NCI-H526 (cell line): ENCODE results near the gene SIPA1L3.
"Not testable (repeated sequence)": the region's sequence is repeated elsewhere in the genome, so short reads cannot be mapped to it uniquely, and the experiment has no call there.

Experiments used
- DNase-seq, 2 experiments: peaks; one replicate each; lab custom pipeline; 2025; lab: John Stamatoyannopoulos, UW

Gene SIPA1L3

DNA sequence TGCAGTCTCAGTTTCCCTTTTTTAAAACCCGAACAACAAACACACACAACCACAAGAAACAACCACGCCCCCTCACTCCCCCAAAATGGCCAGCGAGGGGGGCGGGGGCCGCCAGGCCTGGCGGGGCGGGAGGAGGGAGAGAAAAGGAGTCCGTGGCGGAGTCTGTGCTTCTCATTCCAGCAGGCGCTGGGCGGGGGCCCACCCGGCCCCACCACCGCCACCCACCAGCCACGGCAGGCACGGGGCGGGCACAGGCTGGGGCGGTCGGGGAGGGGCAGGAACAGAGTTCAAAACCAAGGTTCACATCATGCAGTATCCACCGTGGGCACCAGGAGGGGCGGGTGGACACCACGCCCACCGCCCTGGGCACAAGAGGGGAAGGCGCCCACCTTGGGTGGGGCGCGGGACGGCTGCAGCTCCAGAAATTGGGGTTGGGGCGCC is 304.2 kb downstream of the SIPA1L3 start:
- DNase-seq = no peak

DNA sequence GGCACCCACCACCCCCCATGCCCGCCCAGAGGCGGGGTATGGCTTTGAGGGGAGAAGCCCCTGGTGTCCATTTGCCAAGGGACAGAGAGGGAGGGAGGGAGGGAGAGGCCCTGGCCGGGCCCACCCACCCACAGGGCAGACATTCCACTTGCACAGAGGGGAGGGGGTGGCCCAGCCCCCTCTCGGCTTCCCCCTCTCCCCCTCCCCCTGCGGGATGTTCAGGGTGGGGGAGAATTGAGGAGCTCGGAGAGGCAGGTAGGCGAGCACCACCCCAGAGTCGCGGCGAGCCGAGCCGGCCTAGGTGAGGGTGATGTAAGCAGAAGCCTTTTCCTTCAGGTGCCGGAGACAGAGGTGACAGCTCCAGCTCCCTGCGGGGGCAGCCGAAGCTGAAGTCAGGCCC is 304.8 kb downstream of the SIPA1L3 start:
- DNase-seq = no peak

DNA sequence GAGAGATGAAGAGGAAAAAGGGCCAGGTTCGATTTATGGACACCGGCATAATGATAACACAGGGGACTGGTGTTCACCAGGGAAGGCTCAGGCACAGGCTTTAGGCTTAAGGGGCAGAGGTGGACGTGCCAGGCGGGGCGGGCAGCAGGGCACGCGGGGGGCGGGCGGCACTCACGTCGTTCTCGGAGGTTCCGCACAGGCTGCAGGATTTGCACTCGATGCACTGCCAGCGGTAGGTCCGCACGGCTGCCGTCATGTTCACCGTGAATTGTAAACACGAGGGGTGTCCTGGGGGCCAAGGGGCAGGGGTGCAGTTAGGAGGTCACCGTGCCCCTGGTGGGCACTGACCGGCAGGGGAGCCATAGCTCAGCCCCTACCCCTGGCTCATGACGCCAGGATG is 306.5 kb downstream of the SIPA1L3 start:
- DNase-seq = no peak

DNA sequence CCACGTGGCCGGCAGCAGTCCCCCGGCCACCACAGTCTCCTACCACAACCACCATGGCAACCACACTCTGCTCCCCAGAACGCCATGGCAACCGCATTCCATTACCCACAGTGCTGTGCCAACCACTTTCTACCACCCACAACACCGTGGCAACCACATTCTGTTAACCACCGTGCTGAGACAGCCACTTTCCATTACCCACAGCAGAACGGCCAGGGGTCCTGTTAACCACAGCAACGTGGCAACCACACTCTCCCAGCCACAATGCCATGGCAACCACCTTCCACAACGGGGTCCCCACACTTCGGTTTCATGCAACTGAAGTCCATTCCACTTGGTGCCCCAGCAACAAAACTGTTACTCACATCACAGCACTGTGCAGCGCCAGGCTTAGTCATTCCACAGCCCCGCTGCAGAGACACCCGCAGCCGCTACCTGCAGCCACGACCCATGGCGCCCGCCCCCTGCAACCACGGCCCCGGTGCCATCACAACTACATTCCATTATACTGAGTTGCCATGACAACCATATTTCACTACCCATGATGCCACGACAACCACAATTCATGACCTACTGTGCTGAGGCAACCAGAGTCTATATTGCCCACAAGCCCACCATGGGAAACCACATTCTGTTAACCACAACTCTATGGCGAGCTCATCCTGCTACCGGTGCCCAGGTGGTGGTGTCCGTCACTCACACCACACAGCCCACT is 307.1 kb downstream of the SIPA1L3 start:
- DNase-seq = no peak

DNA sequence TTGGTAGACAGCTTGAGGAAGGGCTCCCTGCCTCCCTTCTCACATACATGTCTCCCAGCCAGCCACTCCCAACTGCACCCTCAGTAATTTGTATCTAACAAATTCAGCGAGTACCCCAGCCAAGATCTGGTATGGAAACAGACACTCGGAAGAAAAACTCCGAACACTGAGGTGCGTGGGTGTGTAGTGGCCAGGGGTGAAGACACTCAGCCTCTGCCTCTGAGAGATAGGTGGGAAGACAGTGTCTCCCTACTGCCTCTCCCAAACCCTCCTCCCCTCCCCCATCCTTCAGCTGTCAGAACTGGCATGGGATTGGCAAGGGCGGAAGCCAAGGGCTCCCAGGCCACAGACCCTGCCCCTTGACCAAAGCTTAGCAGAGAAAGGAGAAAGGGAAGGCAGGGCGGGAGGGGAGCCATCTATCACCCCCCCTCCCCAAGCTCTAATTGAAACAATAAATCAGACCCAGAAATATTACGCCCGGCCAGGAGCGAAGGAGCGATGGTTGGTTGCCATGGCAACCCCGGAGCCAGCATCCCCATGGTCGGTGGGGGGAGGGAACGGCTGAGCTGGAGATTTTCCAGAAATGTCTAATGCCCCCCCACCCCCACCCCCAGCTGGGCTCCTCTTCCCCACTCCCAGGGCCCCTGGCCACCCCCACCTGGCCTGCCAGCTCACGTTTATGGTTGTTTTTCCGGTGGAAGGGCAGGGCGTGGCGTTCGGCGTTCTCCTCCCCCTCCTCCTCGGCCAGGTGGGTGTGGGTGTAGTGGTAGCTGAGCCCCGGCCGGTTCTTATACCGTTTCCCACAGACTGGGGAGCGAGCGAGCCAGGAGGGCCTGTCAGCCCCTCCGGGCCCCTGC is 310.0 kb downstream of the SIPA1L3 start:
- peak in 1 of 2 experiments; percentile 35 for DNase-seq

DNA sequence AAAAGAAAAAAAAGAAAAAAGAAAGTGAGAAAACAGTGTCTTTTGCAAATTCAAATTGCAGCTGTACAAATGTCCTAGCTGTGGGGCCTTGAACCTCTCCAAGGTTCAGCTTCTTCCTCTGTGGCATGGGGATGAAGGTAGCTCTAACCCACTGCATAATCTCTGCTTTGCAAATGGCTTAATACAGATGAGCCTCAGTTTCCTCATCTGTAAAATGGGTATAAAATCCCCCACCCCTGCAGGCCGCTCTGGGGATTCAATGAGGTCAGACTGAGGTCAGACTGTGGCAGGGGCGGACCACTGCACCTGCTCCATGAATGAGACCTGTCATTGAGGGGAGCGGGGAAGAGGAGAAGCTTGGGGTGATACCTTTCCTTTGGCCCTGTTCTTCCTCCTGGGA is 311.2 kb downstream of the SIPA1L3 start:
- DNase-seq = no peak

DNA sequence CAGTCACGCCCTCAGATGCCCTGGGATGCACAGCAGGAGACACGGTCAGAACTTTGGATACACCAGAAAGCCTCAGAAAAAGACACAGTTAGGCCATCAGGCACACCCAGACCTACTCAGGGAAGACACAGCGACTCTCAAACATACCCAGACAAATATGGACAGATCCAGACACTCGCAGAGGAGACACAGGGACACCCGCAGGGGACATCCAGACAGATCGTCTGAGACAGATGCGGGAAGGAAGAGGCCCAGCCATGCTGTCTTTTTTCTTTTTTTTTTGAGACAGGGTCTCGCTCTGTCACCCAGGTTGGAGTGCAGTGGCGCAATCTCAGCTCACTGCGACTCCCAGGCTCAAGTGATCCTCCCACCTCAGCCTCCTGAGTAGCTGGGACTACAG is 312.2 kb downstream of the SIPA1L3 start:
- no peak for DNase-seq

DNA sequence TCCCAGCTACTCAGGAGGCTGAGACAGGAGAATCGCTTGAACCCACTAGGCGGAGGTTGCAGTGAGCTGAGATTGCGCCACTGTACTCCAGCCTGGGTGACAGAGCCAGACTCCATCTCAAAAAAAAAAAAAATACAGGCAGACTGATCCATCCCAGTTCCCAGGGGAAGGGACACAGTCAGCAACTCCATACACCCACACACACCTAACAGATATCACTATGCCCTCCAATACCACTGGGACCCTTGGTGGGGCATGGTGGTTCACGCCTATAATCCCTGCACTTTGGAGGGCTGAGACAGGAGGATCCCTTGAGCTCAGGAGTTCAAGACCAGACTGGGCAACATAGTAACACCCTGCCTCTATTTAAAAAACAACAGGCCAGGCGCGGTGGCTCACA is 314.4 kb downstream of the SIPA1L3 start:
- no peak for DNase-seq

DNA sequence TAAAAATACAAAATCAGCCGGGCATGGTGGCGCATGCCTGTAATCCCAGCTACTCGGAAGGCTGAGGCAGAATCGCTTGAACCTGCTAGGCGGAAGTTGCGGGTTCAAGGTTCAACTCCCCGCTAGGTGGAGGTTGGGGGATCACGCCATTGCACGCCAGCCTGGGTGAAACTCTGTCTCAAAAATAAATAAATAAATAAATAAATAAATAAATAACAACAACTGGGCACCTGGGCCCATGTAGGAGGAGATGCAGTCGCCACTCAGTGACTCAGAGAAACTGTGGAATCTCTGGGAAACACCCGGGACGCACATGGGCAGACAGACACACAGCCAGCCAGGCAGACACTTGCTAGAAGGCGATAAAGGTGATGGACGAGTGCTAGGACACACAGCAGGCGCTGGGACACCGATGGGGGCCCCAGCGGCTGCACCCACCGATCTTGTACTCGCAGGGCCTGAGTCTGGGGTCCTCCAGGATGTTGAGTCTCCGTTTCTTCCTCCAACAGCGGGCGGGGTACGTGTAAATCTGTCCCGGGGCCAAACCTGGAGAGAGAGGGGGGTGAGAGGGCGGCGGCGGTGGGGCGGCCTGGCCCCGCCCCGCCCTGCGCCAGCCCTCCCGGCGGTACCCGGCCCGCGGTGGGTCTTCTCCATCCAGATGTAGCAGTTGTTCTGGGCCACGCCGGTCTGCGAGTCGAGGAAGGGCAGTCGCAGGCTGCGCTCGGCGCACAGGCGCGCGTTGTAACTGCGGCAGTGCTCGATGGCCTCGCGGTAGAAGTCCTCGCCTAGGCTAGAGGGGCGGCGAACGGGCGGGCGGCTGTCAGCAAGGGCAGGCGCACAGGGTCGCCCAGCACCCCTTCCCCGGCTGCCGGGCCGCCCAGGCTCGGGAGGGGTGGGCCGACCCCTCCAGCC is 315.2 kb downstream of the SIPA1L3 start:
- peak in 1 of 2 experiments; percentile 48 for DNase-seq

DNA sequence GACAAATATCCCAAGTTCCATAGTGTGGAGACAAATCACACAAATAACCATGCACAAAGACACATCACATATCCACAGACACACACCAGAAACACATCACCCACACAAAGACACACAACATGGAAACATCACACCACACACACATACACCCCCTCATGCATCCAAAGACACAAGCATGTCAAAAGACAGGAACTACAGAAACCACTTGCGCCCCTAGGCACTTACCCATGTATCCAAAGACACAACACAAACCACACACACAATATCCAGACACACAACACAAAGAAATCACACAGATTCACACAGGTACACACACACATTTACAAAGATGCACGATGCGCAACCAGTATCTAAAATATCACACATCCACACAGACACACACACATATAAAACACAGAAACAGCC is 316.1 kb downstream of the SIPA1L3 start:
- no peak for DNase-seq

DNA sequence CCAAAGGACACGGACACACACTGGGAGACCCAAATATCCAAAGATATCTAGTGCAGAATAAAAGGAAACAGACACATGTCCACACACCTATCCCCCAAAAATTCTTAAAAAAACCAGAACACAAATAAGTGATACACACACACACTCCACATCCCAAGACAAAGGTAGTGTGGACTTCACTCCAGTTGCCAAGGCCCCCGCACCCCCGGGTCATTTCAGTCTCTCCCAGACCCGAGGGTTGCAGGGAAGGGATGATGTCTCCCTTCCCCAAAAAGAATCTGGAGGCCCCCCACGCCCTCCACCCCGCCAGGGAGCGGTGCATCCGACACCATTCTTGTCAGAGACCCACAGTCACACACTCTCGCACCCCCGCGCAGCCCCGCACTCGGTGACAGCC is 316.6 kb downstream of the SIPA1L3 start:
- DNase-seq = no peak

DNA sequence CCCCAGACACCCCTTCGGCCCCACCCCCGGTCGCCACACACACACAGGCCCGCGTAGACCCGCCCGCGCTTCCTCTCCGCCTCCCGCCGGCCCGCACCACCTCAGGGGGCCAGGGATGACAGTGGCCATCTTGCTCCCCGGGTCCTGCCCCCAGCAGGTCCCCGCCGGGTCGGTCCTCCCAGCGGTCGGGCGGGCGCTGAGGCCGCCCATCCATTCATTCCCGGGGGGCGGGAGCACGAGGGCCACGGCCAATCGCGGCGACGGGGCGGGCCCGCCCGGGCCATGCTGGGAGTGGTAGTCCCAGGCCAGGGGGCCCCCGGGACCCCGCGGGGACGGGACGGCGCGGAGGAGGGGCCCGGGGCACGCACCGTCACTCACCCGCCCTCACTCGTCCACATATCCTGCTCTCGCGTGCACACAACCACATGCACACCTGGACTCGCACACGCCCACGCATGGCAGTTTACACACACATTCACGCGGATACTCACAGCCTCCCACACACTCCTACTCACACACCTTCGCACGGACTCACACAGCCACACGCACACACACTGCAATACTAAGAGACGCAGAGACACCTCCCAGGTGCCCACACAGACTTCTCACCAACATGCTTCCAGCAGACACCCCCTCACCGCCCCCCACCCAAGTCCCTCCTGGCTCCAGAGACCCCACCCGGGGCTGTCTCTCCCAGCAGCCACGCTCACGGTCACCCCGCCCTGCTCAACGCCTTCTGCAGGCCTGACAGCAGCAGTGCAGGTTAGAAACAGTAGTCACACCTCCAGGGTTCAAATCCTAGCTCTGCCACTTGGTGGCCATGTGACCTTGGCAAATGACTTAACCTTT is 317.2 kb downstream of the SIPA1L3 start, which contains the start of gene DPF1:
Gene DPF1 (minus strand): TSS at position 209 of the 849 bp plus-strand sequence. CDS start 80 bp downstream, at position 129.
- DNase-seq = peak; percentile 72 to 94

DNA sequence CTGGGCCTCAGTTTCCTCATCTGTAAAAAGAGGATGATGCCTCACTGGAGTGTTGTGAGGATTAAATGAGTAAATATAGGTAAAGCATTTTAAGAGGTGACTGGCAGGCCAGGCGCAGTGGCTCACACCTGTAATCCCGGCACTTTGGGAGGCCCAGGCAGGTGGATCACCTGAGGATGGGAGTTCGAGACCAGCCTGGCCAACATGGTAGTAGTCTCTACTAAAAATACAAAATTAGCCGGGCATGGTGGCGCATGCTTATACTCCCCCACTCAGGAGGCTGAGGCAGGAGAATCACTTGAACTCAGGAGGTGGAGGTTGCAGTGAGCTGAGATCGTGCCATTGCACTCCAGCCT is 317.8 kb downstream of the SIPA1L3 start:
- DNase-seq = not testable (repeated sequence)

DNA sequence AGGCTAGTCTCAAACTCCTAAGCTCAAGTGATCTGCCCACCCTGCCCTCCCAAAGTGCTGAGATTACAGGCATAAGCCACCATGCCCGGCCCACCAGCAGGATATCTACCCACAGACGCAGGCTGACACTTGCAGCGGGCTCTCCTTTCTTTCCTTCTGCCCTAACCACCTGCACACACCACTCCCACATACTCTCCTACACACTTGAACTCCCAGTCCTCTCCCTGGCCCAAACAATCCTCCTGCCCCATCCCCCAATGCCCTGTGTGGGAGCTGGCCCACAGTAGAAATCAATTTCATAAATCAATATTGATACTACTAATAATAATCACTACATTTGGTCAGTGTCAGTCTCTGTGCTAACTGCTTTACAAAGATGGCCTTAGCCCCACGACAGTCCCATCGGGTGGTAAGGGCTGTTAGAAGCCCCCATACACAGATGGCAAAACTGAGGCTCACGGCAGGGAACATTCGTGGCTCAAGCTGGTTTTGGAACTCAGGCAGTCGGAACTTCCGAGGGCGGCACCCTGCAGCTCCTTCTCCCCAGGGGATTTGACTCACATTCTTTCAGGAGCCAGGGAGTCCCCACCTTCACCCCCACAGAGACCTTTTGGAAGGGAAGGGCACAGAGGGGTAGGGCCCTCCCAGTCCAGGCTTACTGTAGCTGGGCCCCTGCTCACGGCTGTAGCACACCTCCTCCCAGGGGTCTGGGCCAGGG is 320.4 kb downstream of the SIPA1L3 start:
- peak in 1 of 2 experiments; percentile 43 for DNase-seq

DNA sequence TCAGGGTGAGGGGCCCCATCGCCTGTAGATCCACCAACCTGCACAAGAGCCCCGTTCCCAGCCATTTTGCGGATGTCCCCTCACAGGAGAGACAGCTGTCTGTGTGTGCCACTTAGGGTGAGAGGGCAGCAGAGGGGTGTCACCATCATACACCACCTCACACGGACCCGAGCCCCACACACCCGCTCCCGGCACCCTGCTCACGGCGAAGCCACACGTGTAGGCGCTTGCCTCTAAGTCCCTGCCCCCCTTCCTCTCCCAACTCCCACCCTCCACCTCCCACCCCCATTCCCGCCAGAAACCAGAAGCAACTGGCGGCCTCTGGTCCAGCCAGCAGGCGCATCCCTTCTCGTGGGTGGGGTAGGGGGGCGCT is 321.0 kb downstream of the SIPA1L3 start:
- peak in 1 of 2 experiments; percentile 43 for DNase-seq

DNA sequence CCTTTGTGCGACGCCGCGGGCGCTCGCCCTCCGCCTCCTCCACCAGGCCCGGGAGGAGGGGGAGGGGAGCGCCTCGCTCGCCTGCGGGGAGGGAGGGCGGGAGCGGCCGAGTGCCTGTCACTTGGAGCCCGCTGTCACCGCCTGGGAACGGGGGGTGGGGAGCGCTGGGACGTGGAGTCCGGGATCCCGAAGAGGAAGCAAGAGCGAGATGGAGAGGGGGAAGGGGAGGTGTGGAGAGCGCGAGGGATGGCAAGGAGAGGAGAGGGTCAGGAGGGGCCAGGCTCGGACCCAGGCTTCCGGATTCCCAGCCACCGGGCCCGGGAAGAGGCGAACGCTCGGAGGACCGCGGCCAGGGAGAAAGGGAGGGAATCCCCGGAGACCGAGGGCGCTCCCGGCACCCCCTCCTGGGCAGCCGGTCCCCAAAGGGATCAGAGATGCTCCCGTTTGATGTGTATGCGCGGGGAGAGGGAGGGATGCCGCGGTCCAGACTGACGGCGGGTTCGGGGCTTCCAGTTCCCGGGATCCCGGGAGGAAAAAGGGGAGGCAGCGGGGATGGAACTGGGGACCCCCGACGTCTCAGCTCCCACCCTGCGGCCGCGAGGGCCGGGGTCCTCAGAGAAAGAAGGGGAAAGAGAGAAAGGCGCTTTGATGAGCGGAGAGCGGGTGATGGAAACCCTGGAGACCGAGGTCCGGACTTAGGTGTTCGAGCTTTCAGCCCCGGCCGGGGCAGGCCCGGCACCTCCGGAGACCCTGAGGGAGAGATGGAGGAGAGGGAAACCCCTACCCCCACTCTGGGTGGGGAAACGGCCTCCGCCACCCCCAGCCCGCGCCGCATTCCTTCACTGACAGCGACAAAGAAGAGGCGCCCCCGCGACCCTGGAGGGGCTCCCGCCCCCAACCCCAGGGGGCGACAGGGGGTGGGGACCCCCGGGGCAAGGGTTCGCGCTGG is 321.8 kb downstream of the SIPA1L3 start:
- peak in 1 of 2 experiments; percentile 67 for DNase-seq

DNA sequence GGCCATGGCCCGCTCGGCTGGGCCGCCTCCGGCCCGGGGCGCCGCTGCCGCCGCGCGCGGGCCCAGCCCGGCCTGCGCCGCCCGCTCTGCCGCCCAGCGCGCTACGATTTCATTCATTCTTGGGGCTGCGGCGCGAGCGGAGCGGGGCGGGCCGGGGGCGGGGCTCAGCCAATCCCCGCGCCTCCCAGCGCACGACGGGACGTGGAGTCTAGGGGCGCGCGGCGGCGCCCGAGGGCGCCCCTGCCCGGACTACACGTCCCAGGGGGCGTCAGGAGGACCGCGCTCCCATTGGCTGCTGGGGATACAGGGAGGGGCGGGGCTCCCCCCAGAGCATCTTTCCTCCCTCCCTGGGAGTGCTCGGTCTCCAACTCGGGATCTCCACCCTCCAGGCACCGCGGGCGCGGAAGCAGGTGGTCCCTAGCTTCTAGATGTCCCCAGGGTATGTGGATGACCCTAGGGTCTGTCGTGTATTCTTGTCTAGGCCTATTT is 322.6 kb downstream of the SIPA1L3 start:
- DNase-seq = peak; percentile 79 to 97

DNA sequence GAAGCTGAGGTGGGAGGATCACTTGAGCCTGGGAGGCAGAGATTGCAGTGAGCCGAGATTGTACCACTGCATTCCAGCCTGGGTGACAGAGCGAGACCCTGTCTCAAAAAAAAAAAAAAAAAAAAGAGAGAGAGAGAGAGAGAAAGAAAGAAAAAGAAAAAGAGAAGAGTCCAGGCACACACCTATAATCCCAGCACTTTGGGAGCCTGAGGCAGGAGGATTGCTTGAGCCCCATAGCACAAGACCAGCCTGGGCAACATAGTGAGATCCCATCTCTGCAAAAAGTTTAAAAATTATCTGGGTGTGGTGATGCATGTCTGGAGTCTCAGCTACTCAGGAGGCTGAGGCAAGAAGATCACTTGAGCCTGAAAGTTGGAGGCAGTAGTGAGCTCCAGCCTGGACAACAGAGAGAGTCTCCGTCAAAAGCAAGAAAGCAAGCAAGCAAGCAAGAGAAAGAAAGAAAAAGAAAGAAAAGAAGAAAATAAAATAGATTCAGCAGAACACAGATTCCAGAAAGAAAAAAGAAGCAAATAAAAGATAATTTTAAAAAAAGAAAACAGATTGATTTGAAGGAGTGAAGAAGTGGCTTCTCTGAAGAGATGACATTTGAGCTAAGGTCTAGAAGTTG is 323.6 kb downstream of the SIPA1L3 start:
- not testable (repeated sequence) for DNase-seq

DNA sequence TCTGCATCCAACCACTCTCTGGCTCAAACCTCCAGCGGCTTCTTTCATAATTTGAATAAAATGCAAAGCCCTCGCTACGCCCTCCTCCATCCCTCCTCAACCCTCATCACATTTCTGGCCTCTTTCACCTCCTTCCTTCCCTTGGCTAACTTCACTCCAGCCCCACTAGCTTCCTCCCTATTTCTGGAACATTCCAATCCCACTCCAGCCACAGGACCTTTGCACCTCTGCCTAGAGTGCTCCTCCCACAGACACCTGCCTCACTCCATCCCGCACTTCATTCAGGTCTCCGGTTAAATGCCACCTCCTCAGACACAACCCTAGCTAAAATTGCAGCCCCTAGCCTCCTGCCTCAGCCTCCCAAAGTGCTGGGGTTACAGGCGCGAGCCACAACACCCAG is 324.9 kb downstream of the SIPA1L3 start:
- DNase-seq = peak in 1 of 2 experiments; percentile 19
